ENCODE data around the gene TENM3.

Gene TENM3

GRCh38 chr4:182578402-182578801 lies 335.2 kb downstream of the TENM3 start (continued):
- TF ChIP-seq TSHZ1 (tag by site-specific recombination; IDR thresholded peaks at IDR 0.05; ENCODE audit: borderline replicate concordance) (peak; percentile 79; the same call in 1 of the 2 replicates), ZNF426 (tag by site-specific recombination; IDR thresholded peaks at IDR 0.05) (no peak), ZNF366 (tag by site-specific recombination; conservative IDR thresholded peaks at IDR 0.05) (peak; percentile 77), ZNF692 (tag by site-specific recombination; IDR thresholded peaks at IDR 0.05) (0 out of 2 replicates have a peak, but pooled peaks have one; percentile 15), ZNF654 (tag by site-specific recombination; IDR thresholded peaks at IDR 0.05; ENCODE audit: low read depth) (no peak), ZNF302 (tag by site-specific recombination; IDR thresholded peaks at IDR 0.05; ENCODE audit: low read depth) (no peak), ZNF354C (tag by site-specific recombination; IDR thresholded peaks at IDR 0.05; ENCODE audit: borderline replicate concordance, low read depth) (no peak), ZNF341 (tag by site-specific recombination; IDR thresholded peaks at IDR 0.05; ENCODE audit: low read depth) (no peak), GFI1B (tag by site-specific recombination; IDR thresholded peaks at IDR 0.05) (0 out of 2 replicates have a peak, but pooled peaks have one; percentile 8), ZNF707 (tag by site-specific recombination; IDR thresholded peaks at IDR 0.05) (no peak), ZNF677 (tag by site-specific recombination; IDR thresholded peaks at IDR 0.05) (no peak), ZNF704 (tag by site-specific recombination; IDR thresholded peaks at IDR 0.05) (no peak), REPIN1 (tag by site-specific recombination; IDR thresholded peaks at IDR 0.05; ENCODE audit: low read depth) (no peak), ZNF335 (tag by site-specific recombination; conservative IDR thresholded peaks at IDR 0.05) (peak; percentile 20; the same call in 1 of the 2 replicates), KLF8 (tag by site-specific recombination; IDR thresholded peaks at IDR 0.05) (peak; percentile 21; the same call in 1 of the 2 replicates), ZBTB21 (tag by site-specific recombination; IDR thresholded peaks at IDR 0.05) (no peak), ZNF24 (tag by site-specific recombination; IDR thresholded peaks at IDR 0.05) (peak; percentile 90)

- CTCF ChIA-PET: interaction anchor here (0.6 kb wide), 1 partner anchor 169 kb away, joined by 3 read pairs; no protein-coding TSS in a partner anchor
- H3K4me3 ChIP-seq (ENCODE audit: low read depth, low read length): no peak overlapping the region
- no peak for TF ChIP-seq ZNF174 (tag by site-specific recombination; IDR thresholded peaks at IDR 0.05)
These were observed 339.0 kb downstream of the TENM3 start for GRCh38 chr4:182582245-182582644.

More at GRCh38 chr4:182582245-182582644, 339.0 kb downstream of the TENM3 start:
- H3K27ac ChIP-seq (ENCODE audit: extremely low read depth, low read depth, low read length): no peak overlapping the region
- POLR2A ChIA-PET: interaction anchor here (0.6 kb wide), 1 partner anchor 41 kb away, joined by 4 read pairs; no protein-coding TSS in a partner anchor
- peaks cover 2% of the 10 kb centered on the region; the same call in 1 of the 2 replicates for H3K4me1 ChIP-seq (ENCODE audit: control insufficient read depth, insufficient read depth, low read length)
- H3K36me3 ChIP-seq (ENCODE audit: control insufficient read depth in 2 of 2, insufficient read depth in 1 of 2, low read length in 2 of 2): no peaks in the 10 kb centered on the region
- no peaks in the 10 kb centered on the region for H3K9me3 ChIP-seq (ENCODE audit: control insufficient read depth, insufficient read depth, low read depth, low read length)
